OCI-M2 (cell line): Measurements from ENCODE around the gene RNPC3.

Experiments
- DNase-seq: peaks from one replicate; lab custom pipeline; 2025; ENCODE audit not compliant: unreplicated experiment; lab: John Stamatoyannopoulos, UW

RNPC3 gene

GRCh38 chr1:103525607-103526507 is at the start of gene RNPC3:
Gene RNPC3, plus strand, starts transcription at chr1:103525699. Its CDS starts 372 bp downstream, at chr1:103526071.
- DNase-seq: peak; percentile 69

GRCh38 chr1:103477101-103477500 is 48.4 kb upstream of the RNPC3 start:
- DNase-seq: no peak

- no peak for DNase-seq
Observed at GRCh38 chr1:103489935-103490334, 35.6 kb upstream of the RNPC3 start.

- no peak for DNase-seq
Observed at GRCh38 chr1:103492003-103492625, 33.4 kb upstream of the RNPC3 start.

GRCh38 chr1:103496014-103496635 is 29.4 kb upstream of the RNPC3 start:
- DNase-seq: no peak

GRCh38 chr1:103497404-103497803 is 28.1 kb upstream of the RNPC3 start:
- DNase-seq: no peak

- no peak for DNase-seq
Observed at GRCh38 chr1:103509250-103509649, 16.2 kb upstream of the RNPC3 start.

- no peak for DNase-seq
Observed at GRCh38 chr1:103513711-103514110, 11.8 kb upstream of the RNPC3 start.

GRCh38 chr1:103514920-103515503 is 10.5 kb upstream of the RNPC3 start:
- DNase-seq: no peak

GRCh38 chr1:103516283-103516682 is 9.2 kb upstream of the RNPC3 start:
- DNase-seq: no peak

GRCh38 chr1:103516693-103517092 is 8.8 kb upstream of the RNPC3 start:
- DNase-seq: no peak

- no peak for DNase-seq
Observed at GRCh38 chr1:103517380-103518047, 8.0 kb upstream of the RNPC3 start.

- DNase-seq: no peak
Observed at GRCh38 chr1:103520822-103521221, 4.7 kb upstream of the RNPC3 start.

- no peak for DNase-seq
Observed at GRCh38 chr1:103523346-103523745, 2.2 kb upstream of the RNPC3 start.

- DNase-seq: no peak
Observed at GRCh38 chr1:103525114-103525606, 339 bp upstream of the RNPC3 start.

GRCh38 chr1:103527331-103527730 is 1.8 kb downstream of the RNPC3 start:
- DNase-seq: no peak

- DNase-seq: no peak
Observed at GRCh38 chr1:103529746-103530145, 4.2 kb downstream of the RNPC3 start.

- DNase-seq: no peak
Observed at GRCh38 chr1:103538226-103538625, 12.7 kb downstream of the RNPC3 start.

- no peak for DNase-seq
Observed at GRCh38 chr1:103541431-103541830, 15.9 kb downstream of the RNPC3 start.

GRCh38 chr1:103546496-103546895 is 21.0 kb downstream of the RNPC3 start:
- DNase-seq: no peak

- DNase-seq: no peak
Observed at GRCh38 chr1:103547840-103548239, 22.3 kb downstream of the RNPC3 start.
